ENCODE results near the gene BARX1.
"Not testable (repeated sequence)": the region's sequence is repeated elsewhere in the genome, so short reads cannot be mapped to it uniquely, and the experiment has no call there.

The BARX1 gene

DNA sequence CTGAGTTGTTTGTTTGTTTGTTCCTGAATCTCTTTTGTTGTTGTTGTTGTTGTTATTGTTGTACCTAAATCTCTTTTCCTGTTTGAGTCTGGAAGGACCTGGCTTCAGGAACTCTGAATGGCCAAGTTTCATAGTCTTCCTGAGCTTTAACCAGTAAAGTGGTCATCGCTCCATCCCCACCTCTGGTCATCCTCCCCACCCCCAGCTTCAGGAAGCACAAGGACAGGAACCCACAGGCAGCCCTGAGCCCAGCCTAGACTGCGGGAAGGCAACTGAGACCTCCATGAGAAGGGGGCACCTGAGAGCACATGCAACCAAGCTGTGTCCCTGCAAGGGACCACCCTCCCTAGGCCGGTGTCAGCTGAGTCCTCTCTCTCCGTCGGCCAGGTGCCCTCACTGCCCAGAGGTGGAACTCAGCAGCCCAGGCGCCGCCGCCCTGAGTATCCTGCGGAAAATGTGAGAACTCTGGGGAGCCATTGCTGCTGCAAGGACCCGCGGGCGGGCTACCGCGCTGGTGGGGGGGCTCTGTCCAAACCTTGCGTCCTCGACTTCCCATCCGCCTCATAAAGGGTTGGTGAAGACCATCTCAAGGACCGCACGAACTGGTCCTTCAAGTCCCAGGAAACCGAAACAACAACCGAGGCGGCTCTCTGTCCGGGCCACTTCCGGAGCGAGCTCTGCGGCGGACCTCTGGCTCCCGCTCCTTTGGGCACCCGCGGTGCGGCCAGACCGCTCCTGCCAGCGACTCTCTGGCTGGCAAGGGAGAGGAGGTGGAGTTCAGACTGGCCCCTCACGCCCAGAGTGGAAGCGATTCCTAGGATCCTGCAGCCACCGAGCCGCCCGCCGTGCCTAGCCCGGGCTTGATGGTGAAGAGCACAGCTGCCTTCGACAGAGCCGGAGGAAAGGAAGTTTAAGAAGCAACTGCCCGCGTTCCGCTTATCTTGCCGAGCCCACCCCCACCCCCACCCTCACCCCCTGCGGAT is 4.2 kb downstream of the BARX1 start:
- no peak for DNase-seq

DNA sequence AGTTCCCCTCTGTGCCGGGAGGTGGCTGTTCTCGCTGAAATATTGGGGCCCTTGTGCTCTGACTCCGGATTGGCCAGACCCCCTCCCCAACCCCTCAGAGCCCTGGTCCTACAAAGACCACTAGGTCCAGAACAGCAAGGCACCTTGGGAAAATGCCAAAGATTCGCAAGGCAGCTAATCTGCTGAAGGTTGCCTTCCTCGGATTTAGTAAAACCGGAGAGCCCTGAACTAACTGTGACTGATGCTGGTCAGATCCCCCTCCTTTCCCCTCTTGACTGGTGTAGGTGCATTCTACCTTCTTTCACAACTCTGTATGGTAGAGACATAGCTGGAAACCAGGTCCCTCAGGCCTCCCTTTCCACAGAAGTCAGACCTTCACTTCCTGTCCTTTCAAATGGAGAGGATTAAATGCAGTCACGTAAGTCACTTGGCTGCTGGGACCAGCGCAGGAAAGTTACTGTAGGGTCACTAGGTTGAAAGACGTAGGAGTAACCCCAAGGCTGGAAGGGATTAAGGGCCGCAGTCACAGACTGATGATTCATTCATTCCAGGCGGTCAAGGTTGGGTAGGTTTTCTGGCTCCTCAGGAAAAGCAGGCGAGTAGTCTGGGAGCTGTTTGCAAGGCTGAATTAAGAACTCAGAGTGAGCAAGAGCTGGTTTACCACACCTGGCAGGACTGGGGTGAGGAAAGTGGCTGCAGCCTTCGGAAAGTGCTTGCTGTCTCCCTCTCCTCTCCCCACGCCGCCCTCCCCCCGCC is 5.3 kb downstream of the BARX1 start:
- no peak for DNase-seq

DNA sequence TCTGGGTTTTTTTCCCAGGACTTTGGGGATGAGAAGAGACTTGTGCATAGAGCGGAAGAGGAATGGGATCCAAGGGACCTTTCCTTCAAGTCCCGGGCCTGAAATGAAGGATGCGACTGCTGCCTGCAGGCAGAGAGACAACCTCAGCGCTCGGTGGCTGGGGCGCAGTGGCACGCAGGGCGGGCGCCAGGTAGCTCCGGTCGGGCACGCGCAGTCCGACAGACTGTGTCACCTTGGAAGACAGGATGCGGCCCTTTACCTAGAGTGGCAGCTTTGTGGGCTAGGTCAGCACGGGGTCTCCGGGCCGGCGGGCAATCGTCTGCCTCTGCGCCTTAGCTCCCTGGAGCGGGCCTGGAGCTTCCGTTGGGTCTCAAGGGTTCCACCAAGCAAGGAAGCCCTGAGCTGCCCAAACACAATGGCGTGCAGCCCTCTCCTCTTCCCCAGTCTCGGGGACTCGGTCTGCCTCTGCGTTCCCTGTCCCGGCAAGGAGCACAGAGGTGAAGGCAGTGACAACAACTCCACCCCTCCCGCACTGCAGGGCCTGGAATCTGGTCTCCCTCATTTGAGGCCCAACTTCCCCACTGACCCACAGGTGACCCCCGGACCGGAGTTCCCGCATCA is 6.0 kb downstream of the BARX1 start:
- DNase-seq: no peak

DNA sequence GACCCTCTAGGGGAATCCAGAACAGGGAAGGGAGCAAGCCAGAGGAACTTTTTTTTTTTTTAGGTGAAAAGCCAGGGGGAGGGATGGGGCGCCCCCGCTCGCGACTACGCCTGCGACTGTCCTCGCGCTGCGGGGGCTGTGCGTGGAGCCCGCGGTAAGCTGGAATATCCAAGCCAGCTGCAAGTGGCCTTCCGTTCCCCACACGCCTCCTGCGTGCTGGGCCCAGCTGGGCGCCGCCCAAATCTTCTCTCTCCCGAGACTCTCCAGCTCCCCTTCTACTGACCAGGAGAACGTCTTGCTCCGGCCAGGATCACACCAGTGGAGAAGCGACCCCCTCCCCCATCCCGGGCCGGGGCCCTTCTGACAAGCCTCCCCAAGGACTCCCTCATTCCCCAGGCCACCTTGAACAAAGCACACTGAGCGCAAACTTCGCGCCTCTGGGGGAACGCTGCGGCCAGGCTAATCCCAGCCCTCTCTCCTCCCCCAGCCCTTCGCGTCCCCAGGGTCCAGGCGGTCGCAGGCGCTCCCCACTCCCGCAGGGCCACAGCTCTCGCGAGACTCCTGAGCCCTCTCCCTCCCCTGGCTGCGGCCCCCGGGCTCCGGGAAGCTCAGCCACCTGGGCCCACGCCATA is 6.6 kb downstream of the BARX1 start:
- DNase-seq: no peak

DNA sequence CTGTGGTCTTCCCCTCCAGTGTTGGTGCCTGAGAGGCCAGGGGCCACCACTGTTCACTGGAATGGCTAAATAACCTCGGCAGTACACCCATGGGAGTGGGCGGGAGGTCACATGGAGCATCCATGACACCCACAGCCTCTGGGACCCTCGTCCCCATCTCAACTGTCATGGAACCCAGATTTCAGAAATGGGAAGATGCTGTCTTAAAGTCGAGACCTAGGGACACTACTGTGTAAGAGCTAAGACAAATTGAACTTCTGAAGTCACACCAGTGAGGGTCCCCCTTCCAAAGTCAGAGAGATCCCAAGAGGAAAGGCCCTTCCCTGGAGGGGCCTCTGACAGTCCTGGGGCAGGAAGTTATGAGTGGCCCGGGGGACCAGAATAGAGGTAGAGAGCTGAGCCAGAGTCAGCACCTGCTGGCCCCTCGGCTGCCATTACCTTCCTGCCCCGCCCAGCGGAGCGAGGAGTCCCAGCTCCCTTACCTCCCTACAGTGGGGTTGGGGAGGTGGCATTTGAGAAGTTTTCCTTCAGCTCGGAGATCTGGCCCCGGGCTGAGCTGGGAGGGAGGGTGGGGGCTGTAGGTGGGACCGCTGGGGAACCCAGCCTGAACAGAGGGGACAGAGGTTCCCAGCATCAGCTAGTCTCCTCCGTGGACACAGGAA is 7.6 kb downstream of the BARX1 start:
- no peak for DNase-seq

DNA sequence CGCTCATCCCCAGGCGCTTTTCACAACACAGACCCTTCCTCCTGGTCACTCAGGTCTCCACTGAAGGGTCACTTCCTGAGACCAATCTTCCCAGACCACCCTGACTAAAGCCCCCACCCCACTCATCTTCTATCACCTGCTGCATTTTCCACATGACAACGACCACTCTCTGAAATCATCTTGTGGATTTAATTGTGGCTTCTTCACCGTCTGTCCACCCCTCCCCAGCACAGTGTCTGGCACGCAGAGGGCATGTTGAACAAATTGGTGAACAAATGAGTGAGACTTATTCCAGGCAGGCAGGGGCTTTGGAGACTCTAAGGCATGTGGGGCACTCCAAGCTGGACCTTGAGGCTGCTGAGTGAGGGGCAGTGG is 8.8 kb downstream of the BARX1 start:
- DNase-seq: no peak

DNA sequence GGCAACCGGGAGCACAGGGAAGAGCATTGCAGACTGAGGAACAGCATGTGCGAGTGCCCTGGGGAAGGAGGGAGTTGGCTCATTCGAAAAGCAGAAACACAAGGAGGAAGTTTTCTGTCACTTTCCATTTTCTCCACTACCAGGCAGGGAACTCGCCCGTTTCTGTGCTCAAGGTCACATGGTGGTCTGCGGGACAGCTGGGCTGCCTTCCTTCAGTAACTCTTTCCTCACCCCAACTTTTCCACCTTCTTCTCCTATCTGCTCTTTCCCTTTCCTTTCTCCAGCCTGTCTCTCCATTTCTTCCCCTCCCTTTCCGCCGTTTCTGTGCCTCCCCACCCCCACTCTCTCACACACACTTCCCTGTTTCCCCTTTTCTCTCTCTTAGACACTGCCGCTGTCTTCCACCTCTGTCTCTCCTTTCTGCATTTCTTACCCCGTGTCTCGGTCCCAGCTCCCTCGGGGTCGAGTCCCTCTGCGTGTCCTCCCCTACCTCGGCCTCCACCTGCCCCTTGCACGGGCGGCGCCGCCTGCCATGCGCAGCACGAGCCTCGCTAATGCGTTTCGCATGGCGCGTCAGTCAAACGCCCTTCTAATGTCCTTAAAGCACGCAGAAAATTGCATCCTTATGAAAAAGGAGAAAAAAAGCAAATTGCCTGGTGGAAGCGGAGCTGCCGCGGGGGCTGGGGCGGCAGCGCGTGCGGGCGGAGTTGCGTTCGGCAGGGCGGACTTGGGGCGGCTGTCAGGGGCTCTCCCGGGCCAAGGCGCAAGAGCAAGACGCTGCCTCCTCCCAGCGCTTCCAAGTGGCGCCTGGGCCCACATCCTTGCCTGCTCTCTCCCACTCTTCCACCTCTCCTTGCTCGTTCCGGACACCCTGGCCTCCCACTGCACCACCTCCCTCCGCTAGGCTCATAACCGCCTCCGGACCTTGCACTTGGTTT is 9.5 kb downstream of the BARX1 start:
- no peak for DNase-seq

DNA sequence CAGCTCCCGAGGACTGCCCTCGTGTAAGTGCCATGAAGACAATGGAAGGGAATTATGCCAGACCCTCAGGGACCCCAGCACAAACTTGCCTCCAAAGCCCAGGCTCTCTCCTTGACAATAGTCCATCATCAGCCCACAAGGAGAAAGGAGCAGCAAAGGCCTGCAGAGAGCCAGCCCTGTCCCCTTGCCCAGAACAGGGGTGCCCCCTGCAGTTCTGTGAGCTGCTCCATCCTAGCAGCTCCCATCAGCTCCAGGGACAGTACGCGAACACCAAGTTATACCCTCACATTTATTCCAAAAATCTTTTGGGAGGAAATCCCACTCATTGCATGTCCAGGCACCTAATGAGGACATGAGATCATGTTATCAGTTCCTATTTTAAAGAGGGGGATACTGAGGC is 11.1 kb downstream of the BARX1 start:
- no peak for DNase-seq

DNA sequence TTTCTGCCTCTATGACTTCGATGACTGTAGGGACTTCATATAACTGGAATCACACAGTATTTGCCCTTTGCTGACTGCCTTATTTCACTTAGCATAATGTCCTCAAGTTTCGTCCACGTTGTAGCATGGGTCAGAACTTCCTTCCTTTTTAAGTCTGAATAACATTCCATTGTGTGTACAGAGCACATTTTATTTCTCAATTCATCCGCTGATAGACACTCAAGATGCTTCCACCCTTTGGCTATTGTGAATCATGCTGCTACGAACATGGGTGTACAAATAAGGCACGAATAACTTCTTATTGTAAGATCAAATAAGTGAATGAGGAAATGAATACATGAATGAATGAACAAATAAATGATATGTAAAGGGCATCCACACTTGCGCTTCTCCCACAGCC is 13.0 kb downstream of the BARX1 start:
- no peak for DNase-seq

DNA sequence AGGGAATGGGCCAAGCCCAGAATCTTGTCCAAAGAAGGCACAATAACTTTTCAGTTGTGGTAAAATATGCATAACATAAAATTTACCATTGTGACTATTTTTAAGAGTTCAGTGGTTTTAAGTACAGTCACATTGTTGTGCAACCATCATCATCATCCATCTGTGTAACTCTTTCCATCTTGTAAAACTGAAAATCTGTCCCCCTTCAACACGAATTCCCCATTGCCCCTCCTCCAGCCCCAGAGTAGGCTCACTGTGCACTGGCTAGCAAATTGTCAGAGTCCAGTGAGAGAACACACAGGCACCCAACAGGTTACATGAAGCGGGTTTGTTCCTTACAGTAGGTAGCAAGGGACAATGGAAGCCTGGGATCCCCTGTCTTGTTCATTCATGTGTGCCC is 13.7 kb downstream of the BARX1 start:
- DNase-seq: no peak

DNA sequence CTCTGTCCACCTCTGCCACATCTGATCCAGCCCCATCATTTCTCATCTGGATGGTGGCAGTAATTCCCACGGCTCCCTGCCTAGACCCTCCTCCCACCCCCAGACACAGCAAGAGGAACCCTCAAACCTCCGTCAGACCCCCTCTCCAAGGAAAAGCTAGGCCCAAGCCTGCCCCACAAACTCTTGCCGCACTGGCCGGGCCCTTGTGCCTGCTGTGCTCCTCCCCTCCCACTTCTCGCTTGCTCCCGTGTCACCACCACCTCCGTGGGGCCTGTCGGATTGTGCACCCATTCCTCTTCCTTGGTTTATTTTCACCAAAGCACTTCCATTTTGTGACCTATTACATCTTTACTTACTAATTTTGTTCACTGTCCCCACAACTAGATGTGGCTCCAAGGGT is 14.2 kb downstream of the BARX1 start:
- no peak for DNase-seq

DNA sequence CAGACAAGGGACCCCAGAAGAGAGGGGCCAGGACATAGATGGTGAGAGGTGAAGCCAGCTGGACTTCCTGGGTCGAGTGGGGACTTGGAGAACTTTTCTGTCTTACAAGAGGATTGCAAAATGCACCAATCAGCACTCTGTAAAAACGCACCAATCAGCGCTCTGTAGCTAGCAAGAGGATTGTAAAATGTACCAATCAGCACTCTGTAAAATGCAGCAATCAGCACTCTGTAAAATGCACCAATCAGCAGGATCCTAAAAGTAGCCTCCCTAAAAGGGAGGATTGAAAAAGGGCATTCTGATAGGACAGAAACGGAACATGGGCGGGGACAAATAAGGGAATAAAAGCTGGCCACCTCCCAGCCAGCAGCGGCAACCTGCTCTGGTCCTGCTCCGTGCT is 15.6 kb downstream of the BARX1 start:
- DNase-seq: not testable (repeated sequence)

DNA sequence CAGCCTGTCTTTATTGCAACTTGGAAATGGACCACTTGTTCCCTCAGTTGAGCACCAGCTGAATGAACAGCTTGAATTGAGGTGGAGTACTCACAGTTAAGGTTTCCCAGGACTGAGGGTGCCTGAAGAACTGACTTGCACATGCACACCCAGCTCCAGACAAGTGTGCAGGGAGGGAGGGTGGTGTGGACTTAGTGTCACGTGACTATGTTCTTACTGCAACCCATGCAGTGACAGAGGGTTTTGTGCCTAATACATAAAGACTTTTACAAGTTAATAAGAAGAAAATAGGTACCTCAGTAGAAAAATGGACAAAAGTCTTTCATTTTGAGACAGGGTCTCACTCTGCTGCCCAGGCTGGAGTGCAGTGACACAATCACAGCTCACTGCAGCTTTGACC is 18.0 kb downstream of the BARX1 start:
- no peak for DNase-seq

DNA sequence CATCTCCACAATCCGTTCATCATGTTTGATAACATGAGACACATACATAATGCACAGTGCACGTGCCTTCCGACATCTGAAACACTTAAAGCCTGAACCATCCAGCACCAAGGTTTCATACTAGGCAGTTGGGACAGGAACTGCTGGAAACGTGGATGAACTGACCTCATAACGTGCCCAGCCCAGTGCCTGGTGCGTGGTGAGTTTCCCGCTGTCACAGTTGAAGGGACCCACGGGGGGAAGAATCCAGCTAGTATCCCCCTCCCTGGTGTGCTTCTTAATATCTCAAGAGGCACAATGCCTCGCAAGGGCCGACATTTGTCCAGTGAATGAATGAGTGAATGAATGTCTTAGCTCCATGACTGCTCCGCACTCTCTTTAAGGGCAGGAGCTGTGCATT is 23.2 kb downstream of the BARX1 start:
- no peak for DNase-seq

DNA sequence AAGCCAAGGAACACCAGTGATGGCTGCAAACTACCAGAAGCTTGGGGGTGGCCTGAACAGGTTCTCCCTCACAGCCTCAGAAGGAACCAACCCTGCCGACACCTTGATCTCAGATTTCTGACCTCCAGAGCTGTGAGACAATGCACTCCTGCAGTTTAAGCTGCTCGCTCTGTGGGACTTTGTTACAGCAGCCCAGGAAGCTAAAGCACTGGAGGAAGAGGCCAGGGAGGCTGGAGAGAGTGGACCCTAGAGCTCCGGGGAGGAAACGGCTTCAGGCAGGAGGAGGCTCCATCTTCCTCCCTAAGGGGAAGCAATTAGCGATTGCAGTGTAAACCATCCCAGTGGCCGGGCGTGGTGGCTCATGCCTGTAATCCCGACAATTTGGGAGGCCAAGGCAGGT is 25.1 kb downstream of the BARX1 start:
- no peak for DNase-seq

DNA sequence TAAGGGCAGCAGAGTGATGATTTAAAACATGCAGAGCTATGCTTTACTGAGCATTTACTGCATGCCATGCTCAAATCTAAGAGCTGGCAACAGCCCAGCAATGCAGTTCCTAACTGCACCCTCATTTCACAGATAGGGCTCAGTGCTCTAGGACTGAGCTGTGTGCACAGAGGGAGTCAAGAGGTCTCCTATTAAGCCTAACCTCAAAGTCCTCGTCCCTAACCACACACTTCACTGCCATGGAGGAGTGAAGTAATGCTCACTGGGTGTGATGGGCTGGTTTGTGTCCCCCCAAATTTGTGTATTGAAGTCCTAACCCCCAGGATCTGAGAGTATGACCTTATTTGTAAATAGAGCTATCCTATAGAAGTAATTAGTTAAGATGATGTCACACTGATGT is 25.9 kb downstream of the BARX1 start:
- DNase-seq: no peak

DNA sequence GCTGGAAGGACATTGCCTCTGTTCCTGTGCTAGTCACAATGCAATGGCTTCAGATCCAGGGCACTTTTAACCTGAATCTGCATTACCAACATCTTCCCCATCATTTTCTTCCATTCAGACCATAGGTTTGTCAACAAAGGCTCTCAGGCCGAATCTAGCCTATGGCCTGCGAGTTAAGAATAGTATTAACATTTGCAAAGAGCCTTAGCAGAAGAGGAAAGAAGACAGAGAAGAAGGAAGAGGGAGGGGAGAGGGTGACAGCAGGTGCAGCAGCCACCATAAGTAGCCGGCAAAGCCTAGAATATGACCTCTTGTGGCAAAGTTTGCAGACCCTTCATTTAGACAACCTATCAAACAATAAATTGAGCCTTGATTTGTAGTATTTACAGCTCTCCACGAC is 32.6 kb downstream of the BARX1 start:
- DNase-seq: no peak

DNA sequence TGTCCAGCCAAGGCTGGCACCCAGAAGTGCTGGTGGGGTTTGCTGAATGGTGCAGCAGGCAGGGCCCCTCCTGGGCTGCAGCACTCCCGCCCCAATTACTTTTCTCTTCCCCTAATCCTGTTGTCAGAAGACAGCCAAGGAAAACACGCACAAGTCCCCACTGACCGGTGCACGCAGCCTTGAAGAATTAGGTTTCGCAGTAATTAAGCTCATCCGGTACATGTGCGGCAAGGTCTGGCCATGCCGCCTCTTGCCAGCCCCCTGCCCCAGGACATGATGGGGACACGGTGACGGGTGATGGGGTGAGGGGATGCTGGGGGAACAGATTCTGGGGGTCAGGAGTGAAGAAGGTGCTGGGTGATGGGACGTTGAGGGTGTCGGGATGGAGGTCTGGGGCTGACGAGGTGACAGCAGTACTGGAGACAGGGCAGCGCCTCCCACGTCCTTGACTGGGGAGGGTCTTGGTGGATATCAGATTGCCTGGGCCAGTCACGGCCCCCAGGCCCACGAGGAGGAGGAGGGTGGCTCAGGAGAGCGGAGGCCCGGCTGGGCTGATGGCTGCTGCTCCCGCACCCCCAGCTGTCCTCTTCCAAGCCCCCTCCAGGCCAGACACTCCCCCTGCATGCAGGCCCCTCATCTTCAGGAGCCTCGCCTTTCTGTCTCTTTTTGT is 34.9 kb downstream of the BARX1 start:
- DNase-seq: no peak

DNA sequence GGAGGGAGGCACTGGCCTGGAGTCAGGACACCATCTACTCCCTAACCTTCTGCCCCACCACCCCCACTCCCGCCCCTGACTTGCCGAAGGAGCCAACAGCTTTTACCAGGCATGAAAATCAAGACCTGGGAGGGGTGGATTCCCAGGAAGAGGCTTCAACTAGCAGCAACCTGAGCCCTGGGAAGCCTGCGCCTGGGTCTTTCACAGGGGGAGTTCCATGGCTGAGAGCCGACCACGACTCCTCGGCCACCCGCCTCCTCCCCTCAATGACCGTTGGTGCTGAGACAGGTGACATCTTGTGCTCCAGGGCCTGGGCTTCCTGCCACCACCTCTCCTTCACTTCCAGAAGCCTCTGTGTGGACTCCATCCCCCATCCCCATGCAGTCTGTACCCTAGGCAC is 37.1 kb downstream of the BARX1 start:
- DNase-seq: no peak

DNA sequence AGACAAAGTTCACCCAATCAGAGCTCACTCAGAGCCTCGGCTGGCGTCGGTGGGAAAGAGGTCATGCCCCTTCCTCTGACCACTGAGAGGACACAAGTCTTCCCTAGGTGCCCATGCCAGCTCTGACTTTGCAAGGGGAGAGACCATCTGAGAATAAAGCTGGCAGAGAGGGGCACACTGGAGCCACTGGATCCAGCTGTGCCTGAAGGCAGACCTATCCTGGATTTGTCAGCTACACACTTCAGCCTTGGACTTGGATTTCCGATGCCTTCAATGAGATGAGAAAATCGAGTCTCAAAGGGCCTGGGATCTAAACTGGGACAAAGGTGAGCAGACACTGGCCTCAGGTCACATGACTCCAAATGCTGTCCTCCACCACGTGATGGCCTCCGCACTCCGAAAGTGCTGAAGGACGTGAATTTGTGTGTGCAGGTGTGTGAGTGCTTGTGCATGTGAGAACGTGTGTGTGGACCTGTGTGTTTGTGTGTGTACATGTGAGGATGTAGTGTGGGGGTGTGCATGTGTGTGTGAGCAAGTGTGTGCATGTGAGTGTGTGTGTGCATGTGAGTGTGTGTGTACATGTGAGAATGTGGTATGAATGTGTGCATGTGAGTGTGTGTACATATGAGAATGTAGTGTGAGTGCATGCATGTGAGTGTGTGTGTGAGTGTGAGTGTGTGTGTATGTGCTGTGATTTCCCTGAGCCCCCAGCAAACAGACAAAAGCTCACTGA is 37.9 kb downstream of the BARX1 start:
- no peak for DNase-seq

Measured in activated CD4-positive, alpha-beta T cell treated with anti-CD3 and anti-CD28 coated beads, Interleukin-10, Interleukin-2, amounts not matched to agents 100 ng/mL and 50 ng/mL, durations not matched to agents 16 hours and 8 hours (primary cell).